Liver (tissue), 9 donors: Measurements from ENCODE around the gene RBMX2. TPM values are rescaled to one million over a fixed set of nuclear protein-coding genes. Genes with fewer than 3 reads are reported as not detected.

Experiments used
- DNase-seq: peaks from one replicate; pipeline ENCODE4 v3.0.0-alpha.2; 2017; ENCODE audit warnings: low spot score
- H3K27ac ChIP-seq, 2 donors: one replicate each; pipeline ENCODE4 v1.7.0; 2013; ENCODE audit warnings: inconsistent platforms in 2 of 2, low read length in 2 of 2, control low read depth in 1 of 2, low read depth in 1 of 2, mild to moderate bottlenecking in 1 of 2
- H3K27me3 ChIP-seq, 4 donors: one replicate each; pipeline versions ENCODE4 v1.6.1 to v1.7.0; 2013; ENCODE audit warnings: low read length in 3 of 4, inconsistent platforms in 1 of 4, mild to moderate bottlenecking in 1 of 4, moderate library complexity in 1 of 4; ENCODE audit not compliant: control insufficient read depth in 4 of 4, insufficient read depth in 4 of 4
- H3K36me3 ChIP-seq, 4 donors: one replicate each; pipeline versions ENCODE4 v1.6.1 to v1.7.0; 2013; ENCODE audit warnings: low read length in 3 of 4, mild to moderate bottlenecking in 3 of 4, low read depth in 1 of 4, moderate library complexity in 1 of 4; ENCODE audit not compliant: control insufficient read depth in 4 of 4, insufficient read depth in 3 of 4
- H3K4me1 ChIP-seq, 4 donors: one replicate each; pipeline versions ENCODE4 v1.6.1 to v1.7.0; 2013; ENCODE audit warnings: low read length in 3 of 4, mild to moderate bottlenecking in 3 of 4, moderate library complexity in 1 of 4; ENCODE audit not compliant: control insufficient read depth in 4 of 4, insufficient read depth in 4 of 4
- H3K4me3 ChIP-seq, 3 donors: one replicate each; pipeline versions ENCODE4 v1.6.1 to v1.7.0; 2013; ENCODE audit warnings: low read length in 3 of 3, control low read depth in 1 of 3, low read depth in 1 of 3, mild to moderate bottlenecking in 1 of 3
- H3K9ac ChIP-seq, 2 donors: one replicate each; pipeline ENCODE4 v1.7.0; 2013; ENCODE audit warnings: low read length in 2 of 2, mild to moderate bottlenecking in 2 of 2, moderate library complexity in 2 of 2, control low read depth in 1 of 2, low read depth in 1 of 2
- H3K9me3 ChIP-seq, 4 donors: one replicate each; pipeline versions ENCODE4 v1.6.1 to v1.7.0; 2013; ENCODE audit warnings: low read length in 3 of 4; ENCODE audit not compliant: control insufficient read depth in 4 of 4
- GABPA ChIP-seq, 2 donors: IDR thresholded peaks in 1 of 2; conservative IDR thresholded peaks in 1 of 2; 2 replicates each; pipeline ENCODE4 v1.6.1; 2016; ENCODE audit warnings: antibody characterized with exemption in 2 of 2, mild to moderate bottlenecking in 1 of 2, moderate library complexity in 1 of 2
- HNF4A ChIP-seq, 2 donors: conservative IDR thresholded peaks; 2 replicates each; pipeline ENCODE4 v1.6.1; 2016; ENCODE audit warnings: antibody characterized with exemption in 2 of 2, mild to moderate bottlenecking in 2 of 2
- JUND ChIP-seq, 2 donors: IDR thresholded peaks; 2 replicates each; pipeline ENCODE4 v1.6.1; 2016; ENCODE audit warnings: antibody characterized with exemption in 2 of 2
- RAD21 ChIP-seq, 2 donors: IDR thresholded peaks; 2 replicates each; pipeline ENCODE4 v1.6.1; 2016; ENCODE audit warnings: antibody characterized with exemption in 2 of 2, mild to moderate bottlenecking in 2 of 2
- RXRA ChIP-seq, 2 donors: IDR thresholded peaks; 2 replicates each; pipeline ENCODE4 v1.6.1; 2017 to 2018; ENCODE audit warnings: antibody characterized with exemption in 2 of 2, mild to moderate bottlenecking in 1 of 2
- WGBS: extraction: QIAGEN DNeasy Blood & Tissue Kit; methylation state at CpG from one replicate; pipeline ENCODE4 v1.1.7; 2013; 5-methylcytosine and 5-hydroxymethylcytosine counted together
- polyA plus RNA-seq, 2 donors: library from polyadenylated mRNA; stranded (reverse) in 1 of 2; unstranded in 1 of 2; fragments of 200-250 nt in 1 of 2; fragments of >200 nt in 1 of 2; fragmentation: Nextera tagmentation in 1 of 2; extraction: Ambion mirVana in 1 of 2; gene quantifications; one replicate each; pipeline versions ENCODE4 v1.2.1 to v1.2.3, GENCODE V29; 2013 to 2015
- total RNA-seq, 2 donors: library from RNA; depleted of rRNA; stranded (reverse); fragments of >200 nt; gene quantifications; one replicate each; pipeline ENCODE4 v1.2.3, GENCODE V29; 2014
- donor health status: healthy.
- donor health status: healthy.
- donor health status: healthy.
- donor health status: healthy.
- donor health status: healthy.

The RBMX2 gene
- total and polyA plus RNA-seq, 4 donors: 5.2 to 8.8 (median 6.4) TPM

GRCh38 chrX:130444641-130445336 lies 43.0 kb downstream of the RBMX2 start:
- no peak overlapping the region for H3K9ac ChIP-seq
- no peaks in the 10 kb centered on the region for H3K36me3 ChIP-seq
- no peaks in the 10 kb centered on the region for H3K27me3 ChIP-seq
- 93% methylated on average over 1 of the region's 1 CpG for WGBS
- no peaks in the 10 kb centered on the region for H3K4me1 ChIP-seq
- H3K27ac ChIP-seq: no peak overlapping the region
- DNase-seq: no peak
- no peaks in the 10 kb centered on the region for H3K9me3 ChIP-seq
- H3K4me3 ChIP-seq: no peak overlapping the region
- TF ChIP-seq JUND (IDR thresholded peaks at IDR 0.05): no peak

DNA sequence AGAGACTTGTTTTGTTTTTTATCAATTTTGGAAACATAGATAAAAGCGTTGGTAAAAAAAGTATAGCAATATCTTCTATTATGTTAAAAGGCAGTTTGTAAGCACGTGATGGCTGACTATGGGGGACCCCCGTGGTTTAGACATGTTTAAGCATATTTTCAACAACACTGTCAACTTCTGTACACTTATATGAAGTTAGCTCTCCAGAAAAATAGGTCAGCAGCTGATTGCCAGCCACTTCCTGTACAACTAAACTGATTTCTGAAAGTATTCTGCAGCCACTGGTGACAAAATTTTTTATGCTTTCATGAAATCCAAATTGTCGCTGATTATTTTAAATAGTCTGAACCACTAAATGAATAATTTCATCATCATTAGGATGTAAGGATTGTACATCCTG lies 45.2 kb downstream of the RBMX2 start:
- 50% methylated on average over 4 of the region's 4 CpGs for WGBS
- H3K9ac ChIP-seq: no peak overlapping the region
- TF ChIP-seq RAD21 (IDR thresholded peaks at IDR 0.05) (no peak), JUND (IDR thresholded peaks at IDR 0.05) (no peak), GABPA (IDR thresholded peaks at IDR 0.05 in 1 of 2, conservative IDR thresholded peaks at IDR 0.05 in 1 of 2) (no peak), HNF4A (conservative IDR thresholded peaks at IDR 0.05) (no peak), RXRA (IDR thresholded peaks at IDR 0.05) (no peak)

More for the DNA sequence above, 45.2 kb downstream of the RBMX2 start:
- no peaks in the 10 kb centered on the region for H3K4me1 ChIP-seq
- H3K36me3 ChIP-seq: no peaks in the 10 kb centered on the region
- no peak for DNase-seq
- H3K4me3 ChIP-seq: no peak overlapping the region
- no peaks in the 10 kb centered on the region for H3K9me3 ChIP-seq
- no peaks in the 10 kb centered on the region for H3K27me3 ChIP-seq
- H3K27ac ChIP-seq: no peak overlapping the region

Other genes starting within 250 kb of the RBMX2 start
- 10 to 100 TPM; 33.1 to 60.6 TPM for gene AIFM1, start 236.1 kb upstream of the RBMX2 start, total RNA-seq
- 10 to 100 TPM; 72.2 to 79.0 TPM for gene AIFM1, start 236.1 kb upstream of the RBMX2 start, polyA plus RNA-seq
- gene RAB33A, start 230.0 kb upstream of the RBMX2 start, total RNA-seq: under 1 TPM; 0.50 to 0.61 TPM
- under 1 TPM; 0.13 to 0.59 TPM for gene RAB33A, start 230.0 kb upstream of the RBMX2 start, polyA plus RNA-seq
- 1 to 10 TPM; 1.3 to 2.3 TPM for gene ZNF280C, start 133.1 kb upstream of the RBMX2 start, total RNA-seq
- gene ZNF280C, start 133.1 kb upstream of the RBMX2 start, polyA plus RNA-seq: under 1 TPM; 0.50 to 0.65 TPM
- 1 to 10 TPM; 3.8 to 5.8 TPM for gene SLC25A14, start 62.1 kb upstream of the RBMX2 start, total RNA-seq
- gene SLC25A14, start 62.1 kb upstream of the RBMX2 start, polyA plus RNA-seq: 1 to 10 TPM; 2.7 to 5.6 TPM
- gene GPR119, start 16.3 kb upstream of the RBMX2 start, total RNA-seq: 1 to 10 TPM in 1 of 2 donors, not detected in 1; 4.3 TPM
- gene GPR119, start 16.3 kb upstream of the RBMX2 start, polyA plus RNA-seq: not detected